ENCODE measurements around the gene COPG2. TPM values are rescaled to one million over a fixed set of nuclear protein-coding genes. Genes with fewer than 3 reads are reported as not detected.
A peak's percentile ranks its signal among the peaks of the same experiment; 100 is the strongest.

COPG2 gene
- total RNA-seq, 1 experiment from 2014 or later = 77.7 TPM

DNA sequence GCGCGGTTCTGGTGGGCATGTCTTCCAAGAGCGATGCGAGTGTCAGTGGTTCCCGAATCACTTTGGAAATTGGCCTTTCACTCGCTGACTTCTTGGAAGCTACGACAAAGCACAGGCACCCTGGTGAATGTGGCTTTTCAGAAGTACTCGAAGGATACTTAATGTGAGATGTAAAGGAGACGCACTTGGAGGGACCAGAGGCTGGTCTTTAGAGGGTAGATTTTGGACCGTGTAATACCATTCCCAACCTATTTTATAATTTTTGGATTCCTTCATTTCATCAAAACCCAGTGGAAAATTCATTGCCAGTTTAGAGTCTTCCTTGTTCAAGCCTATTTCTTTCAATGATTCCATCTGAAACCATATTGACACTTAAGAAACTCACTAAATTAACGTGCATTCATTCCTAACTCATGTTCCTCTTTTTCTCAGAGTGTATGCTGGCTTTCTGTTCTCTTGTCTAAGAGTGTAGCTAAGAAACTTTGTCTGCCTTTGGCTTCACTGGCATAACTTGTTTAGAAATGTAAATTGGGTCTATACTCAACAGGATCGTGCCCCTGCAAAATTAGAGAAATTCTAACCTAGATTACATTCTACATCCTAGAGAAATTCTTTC lies 645 bp upstream of the COPG2 start:
- Mint-ChIP-seq H3K36me3 (ENCODE audit: insufficient read depth in 1 of 3, low read depth in 3 of 3) (peaks cover 0 to 18% (median 16%) of the 10 kb centered on the region in 3 experiments; a peak in 5 of 7 replicates), H3K4me3 (peak overlapping the region; percentile 84 to 90), H3K27ac (peak overlapping the region in 1 of 3 experiments; percentile 77; a peak in 1 of 7 replicates), H3K4me1 (peaks cover 13 to 18% of the 10 kb centered on the region in 2 experiments), H3K9me3 (no peaks in the 10 kb centered on the region), H3K27me3 (ENCODE audit: low read depth) (peaks cover 15% of the 10 kb centered on the region)
- no CpG with 5 or more reads among the region's 12 CpGs for WGBS (ENCODE audit: extremely low coverage, insufficient read length, low lambda C conversion rate)
- no peaks in the 10 kb centered on the region for H3K9me3 ChIP-seq (ENCODE audit: control insufficient read depth, low read depth, low read length)
- no peak overlapping the region for H2AK5ac ChIP-seq (ENCODE audit: insufficient read length, low read length)
- H3K9ac ChIP-seq (ENCODE audit: extremely low read depth, insufficient read length, low read length) = peak overlapping the region; percentile 61
- no peaks in the 10 kb centered on the region for H3K79me2 ChIP-seq (ENCODE audit: insufficient read depth, low read length)
- no peak overlapping the region for H3K18ac ChIP-seq (ENCODE audit: insufficient read length, low read depth, low read length)
- no peak overlapping the region for H4K5ac ChIP-seq (ENCODE audit: insufficient read length, low read depth, low read length)
- no peaks in the 10 kb centered on the region for H3K27me3 ChIP-seq (ENCODE audit: insufficient read depth, low read length)
- no peak overlapping the region for H3K4ac ChIP-seq (ENCODE audit: low read depth, low read length)
- H3T11ph ChIP-seq (ENCODE audit: low read length) = no peak overlapping the region
- H2AFZ ChIP-seq (ENCODE audit: low read length) = no peak overlapping the region
- H3K4me2 ChIP-seq (ENCODE audit: insufficient read depth, insufficient read length, low read length) = peak overlapping the region; percentile 84
- no peak for DNase-seq
- H3K23me2 ChIP-seq (ENCODE audit: insufficient read length, low read depth, low read length, poor library complexity, severe bottlenecking) = peaks cover 6% of the 10 kb centered on the region
- H2BK120ac ChIP-seq (ENCODE audit: low read depth, low read length, poor library complexity, severe bottlenecking) = no peak overlapping the region
- H3K56ac ChIP-seq (ENCODE audit: insufficient read length, low read depth, low read length) = no peak overlapping the region
- no peak overlapping the region for H3K27ac ChIP-seq (ENCODE audit: insufficient read length, low read depth, low read length)
- no peak overlapping the region for H2BK20ac ChIP-seq (ENCODE audit: low read depth, low read length, poor library complexity, severe bottlenecking)
- no peaks in the 10 kb centered on the region for H4K20me1 ChIP-seq (ENCODE audit: control insufficient read depth, insufficient read depth, insufficient read length)
- no peak overlapping the region for H2BK15ac ChIP-seq (ENCODE audit: low read depth, low read length)
- TF ChIP-seq, protein P1, sequence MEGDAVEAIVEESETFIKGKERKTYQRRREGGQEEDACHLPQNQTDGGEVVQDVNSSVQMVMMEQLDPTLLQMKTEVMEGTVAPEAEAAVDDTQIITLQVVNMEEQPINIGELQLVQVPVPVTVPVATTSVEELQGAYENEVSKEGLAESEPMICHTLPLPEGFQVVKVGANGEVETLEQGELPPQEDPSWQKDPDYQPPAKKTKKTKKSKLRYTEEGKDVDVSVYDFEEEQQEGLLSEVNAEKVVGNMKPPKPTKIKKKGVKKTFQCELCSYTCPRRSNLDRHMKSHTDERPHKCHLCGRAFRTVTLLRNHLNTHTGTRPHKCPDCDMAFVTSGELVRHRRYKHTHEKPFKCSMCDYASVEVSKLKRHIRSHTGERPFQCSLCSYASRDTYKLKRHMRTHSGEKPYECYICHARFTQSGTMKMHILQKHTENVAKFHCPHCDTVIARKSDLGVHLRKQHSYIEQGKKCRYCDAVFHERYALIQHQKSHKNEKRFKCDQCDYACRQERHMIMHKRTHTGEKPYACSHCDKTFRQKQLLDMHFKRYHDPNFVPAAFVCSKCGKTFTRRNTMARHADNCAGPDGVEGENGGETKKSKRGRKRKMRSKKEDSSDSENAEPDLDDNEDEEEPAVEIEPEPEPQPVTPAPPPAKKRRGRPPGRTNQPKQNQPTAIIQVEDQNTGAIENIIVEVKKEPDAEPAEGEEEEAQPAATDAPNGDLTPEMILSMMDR (conservative IDR thresholded peaks at IDR 0.05) = no peak
- no peak overlapping the region for H4K8ac ChIP-seq (replicated peaks; ENCODE audit: insufficient read length, low read depth, low read length)
- no peak overlapping the region for H3K14ac ChIP-seq (ENCODE audit: insufficient read depth, low read length)
- H4K91ac ChIP-seq (ENCODE audit: insufficient read length, low read depth, low read length) = no peak overlapping the region
- no peak overlapping the region for H3K23ac ChIP-seq (ENCODE audit: insufficient read length, low read depth, low read length)
- H3K4me1 ChIP-seq (ENCODE audit: insufficient read depth, low read length) = no peaks in the 10 kb centered on the region
- H3K79me1 ChIP-seq (ENCODE audit: insufficient read depth, low read depth, low read length, poor library complexity, severe bottlenecking) = no peaks in the 10 kb centered on the region
- H2BK5ac ChIP-seq (ENCODE audit: insufficient read length, low read length) = no peak overlapping the region
- no peak overlapping the region for H2BK12ac ChIP-seq (ENCODE audit: insufficient read length, low read depth, low read length)
